GM18951 (cell line): ENCODE measurements around the gene H2AZ2.

Source experiments
- POLR2A ChIP-seq: IDR thresholded peaks from 4 replicates; pipeline ENCODE4 v1.6.1; 2011; ENCODE audit warnings: mild to moderate bottlenecking; ENCODE audit not compliant: insufficient read length, insufficient read depth; ENCODE audit errors: extremely low read depth
- in situ Hi-C: fragments of 300-500 bp; cut with MboI; formaldehyde crosslinking; loops from one replicate; pipeline ENCODE4 v1.12.0; 2022; ENCODE audit warnings: low sequenced_read_pairs, mixed read lengths, inconsistent platforms; ENCODE audit not compliant: unreplicated experiment

H2AZ2 gene

GRCh38 chr7:44782460-44782859 lies 65.4 kb downstream of the H2AZ2 start:
- TF ChIP-seq POLR2A = no peak
- in situ Hi-C loops = no loop called here
